ENCODE measurements around the gene FAM181A. TPM values are rescaled to one million over a fixed set of nuclear protein-coding genes. Genes with fewer than 3 reads are reported as not detected.

The FAM181A gene
- total RNA-seq, 2 experiments from 2014 or later, result not detected

DNA sequence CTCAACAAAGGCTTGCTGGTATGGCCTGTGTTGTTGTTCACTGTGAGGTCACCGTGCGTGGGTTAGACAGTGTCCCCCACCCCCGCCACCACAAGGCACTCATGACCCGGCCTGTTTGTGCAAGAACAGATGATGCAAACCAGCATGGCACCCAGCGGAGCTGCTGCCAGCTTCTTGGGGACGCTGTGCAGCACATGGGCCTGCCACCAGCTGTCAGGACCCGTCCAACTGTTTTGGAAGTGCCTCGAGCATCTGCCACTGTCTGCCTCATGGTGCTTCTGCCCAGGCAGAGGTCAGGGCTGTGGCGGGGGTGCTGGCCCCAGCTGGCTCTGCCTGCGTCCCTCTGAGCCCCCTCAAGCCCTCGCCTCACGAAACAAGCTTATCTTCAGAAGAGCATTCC is 47.7 kb downstream of the FAM181A start:
- POLR2A ChIA-PET, result interaction anchor here (0.7 to 13.5 kb wide), 9 partner anchors 9 to 107 kb away, joined by 3 to 616 read pairs (median 6); partner anchors contain the start of genes DDX24 and IFI27L1
- H3K36me3 Mint-ChIP-seq (ENCODE audit: low read depth), result peaks cover 30% of the 10 kb centered on the region
- peak overlapping the region; percentile 97 for H3K27ac Mint-ChIP-seq

DNA sequence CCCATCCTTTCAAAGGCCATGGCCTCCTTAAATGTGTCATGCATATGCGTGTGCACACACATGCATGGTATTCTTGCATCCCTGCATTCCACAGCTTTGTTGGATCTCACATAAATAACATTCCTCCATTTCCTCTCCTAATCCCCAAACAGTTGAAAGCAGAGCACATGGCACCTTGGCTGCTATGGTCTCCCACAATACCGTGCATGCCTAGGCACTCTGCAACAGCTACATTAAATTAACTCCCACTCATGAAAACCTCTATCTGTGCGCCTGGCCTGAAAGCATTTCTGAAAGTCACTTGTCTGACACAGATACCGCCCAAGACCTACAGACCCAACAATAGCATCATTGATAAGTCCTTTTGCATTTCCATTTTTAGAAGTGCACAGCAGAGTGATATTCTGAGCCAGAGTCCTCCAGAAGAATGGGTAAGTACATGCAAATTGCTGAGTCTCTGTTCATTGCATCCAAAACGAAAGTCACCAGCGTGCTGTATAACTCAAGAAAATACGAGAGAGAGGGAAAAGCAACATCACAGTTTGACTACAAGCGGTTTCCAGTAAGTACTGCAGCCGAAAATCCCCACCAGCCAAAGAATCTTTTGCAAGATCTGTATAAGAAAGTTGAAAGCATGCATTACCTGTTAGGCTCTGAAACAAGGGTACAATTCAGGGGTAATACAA is 48.8 kb downstream of the FAM181A start:
- H3K36me3 Mint-ChIP-seq (ENCODE audit: low read depth), result peaks cover 34% of the 10 kb centered on the region
- POLR2A ChIA-PET, result interaction anchor here (0.8 to 13.5 kb wide), 12 partner anchors 8 to 106 kb away, joined by 3 to 616 read pairs (median 4); partner anchors contain the start of genes DDX24 and IFI27L1
- H3K27ac Mint-ChIP-seq, result peak overlapping the region; percentile 97
- peaks cover 89% of the 10 kb centered on the region for H3K4me1 Mint-ChIP-seq
- CTCF ChIA-PET, result interaction anchor here (0.7 to 13.5 kb wide), 6 partner anchors 10 to 36 kb away, joined by 3 to 354 read pairs (median 16); no protein-coding TSS in a partner anchor
- no peaks in the 10 kb centered on the region for H3K27me3 Mint-ChIP-seq
- H3K4me3 Mint-ChIP-seq, result peak overlapping the region; percentile 78
- peak; percentile 52 for DNase-seq
- peaks cover 9% of the 10 kb centered on the region for H3K9me3 Mint-ChIP-seq

More for the DNA sequence above, 47.7 kb downstream of the FAM181A start:
- peaks cover 94% of the 10 kb centered on the region for H3K4me1 Mint-ChIP-seq
- CTCF ChIA-PET, result interaction anchor here (1.6 to 13.5 kb wide), 4 partner anchors 9 to 35 kb away, joined by 3 to 354 read pairs (median 32); no protein-coding TSS in a partner anchor
- DNase-seq, result no peak
- peak overlapping the region; percentile 78 for H3K4me3 Mint-ChIP-seq
- H3K9me3 Mint-ChIP-seq, result peaks cover 9% of the 10 kb centered on the region
- no peaks in the 10 kb centered on the region for H3K27me3 Mint-ChIP-seq

DNA sequence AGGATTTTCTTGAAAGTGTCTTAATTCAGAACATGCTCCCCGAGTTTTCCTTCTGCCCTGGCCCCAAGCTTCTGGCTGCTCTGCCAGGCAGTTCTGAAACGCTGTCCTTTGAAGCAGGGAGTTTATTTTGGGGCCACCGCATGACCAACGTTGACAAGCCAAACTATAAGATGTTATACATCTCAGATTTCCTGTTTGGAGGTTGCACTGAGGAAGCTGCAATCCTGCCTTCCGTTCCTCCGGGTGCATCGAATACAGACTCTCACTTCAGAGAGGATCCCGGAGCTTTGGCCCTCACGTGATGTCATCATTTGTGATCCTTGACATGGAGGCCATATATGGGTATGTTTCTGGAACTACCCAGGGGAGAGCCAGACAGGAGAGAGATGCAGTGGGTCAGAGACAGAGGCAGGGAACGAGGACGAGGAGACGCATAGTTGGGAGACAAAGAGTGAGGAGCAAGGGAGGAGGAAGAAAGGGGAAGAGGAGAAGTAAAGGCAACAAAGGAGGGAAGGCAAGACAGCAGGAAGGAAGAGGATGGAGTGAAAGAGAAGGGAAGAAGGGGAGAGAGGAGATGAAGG is 49.4 kb downstream of the FAM181A start, which contains the start of gene ASB2:
Gene ASB2 (minus strand): TSS at position 94 of the 581 bp plus-strand sequence. CDS start 12,031 bp downstream, outside the sequence.
- peaks cover 34% of the 10 kb centered on the region for H3K36me3 Mint-ChIP-seq (ENCODE audit: low read depth)
- H3K27me3 Mint-ChIP-seq, result no peaks in the 10 kb centered on the region
- H3K27ac Mint-ChIP-seq, result peak within 1 kb of the TSS; percentile 97
- DNase-seq, result peak; percentile 54
- ChIA-PET CTCF (interaction anchor here (0.7 to 13.5 kb wide), 5 partner anchors 15 to 37 kb away, joined by 3 to 354 read pairs (median 30); no protein-coding TSS in a partner anchor), POLR2A (interaction anchor here (0.7 to 13.5 kb wide), 12 partner anchors 8 to 105 kb away, joined by 3 to 616 read pairs (median 4); partner anchors contain the start of genes DDX24 and IFI27L1)
- H3K4me3 Mint-ChIP-seq, result peak within 1 kb of the TSS; percentile 78
- peaks cover 9% of the 10 kb centered on the region for H3K9me3 Mint-ChIP-seq
- H3K4me1 Mint-ChIP-seq, result peaks cover 82% of the 10 kb centered on the region

DNA sequence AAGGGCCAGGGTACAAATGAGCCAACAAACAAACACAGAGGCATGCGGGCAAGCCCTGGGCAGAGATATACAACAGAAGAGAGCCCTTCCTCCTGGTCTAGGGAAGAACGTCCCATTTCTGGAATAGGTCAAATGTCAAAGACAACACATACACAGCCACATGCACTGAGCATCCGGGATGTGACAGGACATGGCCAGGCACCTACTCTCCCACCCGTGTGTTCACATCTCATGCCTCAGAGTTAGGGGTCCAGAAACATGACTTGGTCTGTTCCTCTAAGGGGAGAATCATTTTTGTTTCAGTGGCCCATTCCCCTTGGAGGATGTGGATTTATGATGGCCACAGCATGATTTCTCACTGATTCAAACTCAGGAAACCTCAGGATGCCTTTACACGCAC is 50.0 kb downstream of the FAM181A start:
- H3K27ac Mint-ChIP-seq, result peak overlapping the region; percentile 97
- POLR2A ChIA-PET, result interaction anchor here (0.7 to 13.5 kb wide), 8 partner anchors 8 to 103 kb away, joined by 3 to 616 read pairs (median 4); no protein-coding TSS in a partner anchor
- peaks cover 9% of the 10 kb centered on the region for H3K9me3 Mint-ChIP-seq
- CTCF ChIA-PET, result interaction anchor here (3.4 to 13.5 kb wide), 3 partner anchors 16 to 37 kb away, joined by 30 to 354 read pairs (median 35); no protein-coding TSS in a partner anchor
- peaks cover 78% of the 10 kb centered on the region for H3K4me1 Mint-ChIP-seq
- H3K4me3 Mint-ChIP-seq, result peak overlapping the region; percentile 78
- no peaks in the 10 kb centered on the region for H3K27me3 Mint-ChIP-seq
- DNase-seq, result no peak
- peaks cover 33% of the 10 kb centered on the region for H3K36me3 Mint-ChIP-seq (ENCODE audit: low read depth)

DNA sequence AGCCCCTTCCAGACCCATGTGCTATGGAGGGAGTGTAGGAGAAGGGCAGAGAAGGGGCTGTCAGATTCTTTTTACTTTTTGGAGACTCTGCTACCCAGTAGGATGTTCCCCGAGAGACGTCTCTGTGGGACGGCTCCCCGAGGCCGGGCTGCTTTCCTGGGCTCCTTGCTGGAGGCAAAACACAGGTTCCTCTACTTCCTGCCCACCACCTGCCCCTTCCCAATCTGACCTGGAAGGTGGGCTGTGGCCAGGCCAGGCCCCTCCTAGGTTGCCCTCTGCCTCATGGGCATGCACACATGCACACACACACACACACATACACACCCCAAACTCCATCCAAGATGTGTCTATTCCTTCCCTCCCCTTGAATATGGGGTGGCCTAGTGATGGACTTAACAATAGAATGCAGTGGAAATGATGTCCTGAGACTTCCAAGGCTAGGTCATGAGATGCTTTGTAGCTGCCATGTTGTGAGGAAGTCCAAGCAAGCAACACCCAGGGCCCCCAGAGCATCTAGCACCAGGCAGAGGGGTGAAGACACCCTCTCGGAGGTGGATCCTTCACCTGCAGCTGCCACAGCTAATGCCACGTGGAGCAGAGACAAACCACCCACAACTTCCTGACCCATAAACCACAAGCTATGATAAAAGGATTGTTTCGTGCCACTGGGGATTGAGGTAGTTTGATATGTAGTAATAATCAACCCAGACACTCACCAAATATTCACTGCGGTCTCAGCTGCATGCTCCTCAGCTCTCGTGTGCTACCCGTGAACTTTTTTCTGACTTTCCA is 50.8 kb downstream of the FAM181A start:
- H3K36me3 Mint-ChIP-seq (ENCODE audit: low read depth), result peaks cover 30% of the 10 kb centered on the region
- ChIA-PET POLR2A (interaction anchor here (0.9 to 13.5 kb wide), 21 partner anchors 7 to 50 kb away, joined by 3 to 616 read pairs (median 4); partner anchors contain the start of gene CCDC197), CTCF (interaction anchor here (0.7 to 13.5 kb wide), 8 partner anchors 16 to 38 kb away, joined by 3 to 354 read pairs (median 8); no protein-coding TSS in a partner anchor)
- H3K9me3 Mint-ChIP-seq, result peaks cover 9% of the 10 kb centered on the region
- no peak overlapping the region for H3K4me3 Mint-ChIP-seq
- H3K27ac Mint-ChIP-seq, result peak overlapping the region; percentile 97
- no peaks in the 10 kb centered on the region for H3K27me3 Mint-ChIP-seq
- peaks cover 71% of the 10 kb centered on the region for H3K4me1 Mint-ChIP-seq
- peak; percentile 81 for DNase-seq

DNA sequence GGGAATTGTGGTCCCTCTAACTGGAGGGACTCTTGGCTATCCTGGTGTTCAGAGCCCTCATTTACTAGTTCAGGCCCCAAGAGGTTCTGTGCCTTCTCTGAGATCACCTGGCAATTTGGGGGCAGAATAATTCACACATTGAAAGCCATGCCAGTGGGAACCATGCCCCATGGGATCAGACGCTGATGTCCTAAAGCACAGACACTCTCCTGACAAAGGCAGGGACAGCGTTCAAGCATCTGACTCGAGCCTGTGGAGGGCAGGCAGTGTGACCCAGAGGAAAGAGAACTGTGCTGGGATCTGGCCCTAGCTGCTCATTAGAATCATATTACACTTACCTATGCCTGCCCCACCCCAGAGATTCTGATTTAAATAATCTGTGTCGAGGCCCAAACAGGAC is 51.6 kb downstream of the FAM181A start:
- Mint-ChIP-seq H3K9me3 (peaks cover 9% of the 10 kb centered on the region), H3K27me3 (no peaks in the 10 kb centered on the region), H3K27ac (peak overlapping the region; percentile 97), H3K36me3 (ENCODE audit: low read depth) (peaks cover 22% of the 10 kb centered on the region), H3K4me3 (no peak overlapping the region), H3K4me1 (peaks cover 63% of the 10 kb centered on the region)
- ChIA-PET CTCF (interaction anchor here (0.7 to 13.5 kb wide), 8 partner anchors 16 to 39 kb away, joined by 3 to 354 read pairs (median 8); no protein-coding TSS in a partner anchor), POLR2A (interaction anchor here (0.7 to 13.5 kb wide), 22 partner anchors 8 to 49 kb away, joined by 3 to 616 read pairs (median 4); partner anchors contain the start of gene CCDC197)
- no peak for DNase-seq

Other genes starting within 250 kb of the FAM181A start
- not detected for gene PRIMA1, start 138.9 kb upstream of the FAM181A start, total RNA-seq
- 10 to 100 TPM; 93.9 to 99.3 TPM for gene ASB2, start 49.2 kb downstream of the FAM181A start, total RNA-seq
- under 1 TPM in 1 of 2 experiments, not detected in 1; 0.45 TPM for gene CCDC197, start 70.0 kb downstream of the FAM181A start, total RNA-seq
- gene OTUB2, start 99.0 kb downstream of the FAM181A start, total RNA-seq, result 1 to 10 TPM; 7.3 to 7.9 TPM
- 100 to 1,000 TPM; 210 to 216 TPM for gene DDX24, start 153.9 kb downstream of the FAM181A start, total RNA-seq
- gene IFI27L1, start 154.0 kb downstream of the FAM181A start, total RNA-seq, result 10 to 100 TPM; 49.5 to 51.0 TPM
- gene IFI27, start 183.4 kb downstream of the FAM181A start, total RNA-seq, result 100 to 1,000 TPM; 184 to 186 TPM
- gene IFI27L2, start 202.3 kb downstream of the FAM181A start, total RNA-seq, result 100 to 1,000 TPM; 100 to 102 TPM
- gene PPP4R4, start 247.0 kb downstream of the FAM181A start, total RNA-seq, result 1 to 10 TPM; 3.3 to 4.9 TPM

Measured in activated CD4-positive, alpha-beta memory T cell treated with anti-CD3 and anti-CD28 coated beads, Interleukin-2, amount 10 ng/mL, durations not matched to agents 7 days and 5 days (primary cell).